HG03457 (cell line): ENCODE data around the gene PALLD.
"Not testable (repeated sequence)": the region's sequence is repeated elsewhere in the genome, so short reads cannot be mapped to it uniquely, and the experiment has no call there.

ENCODE experiments used
- ATAC-seq: cut with Tn5 transposase; IDR thresholded peaks from one replicate; pipeline ENCODE4 v1.9.1; 2021; ENCODE audit warnings: moderate number of reproducible peaks; ENCODE audit not compliant: unreplicated experiment

The PALLD gene

GRCh38 chr4:168719725-168720124 lies 222.9 kb downstream of the PALLD start:
- no peak for ATAC-seq

- ATAC-seq, result no peak
Observed at GRCh38 chr4:168720396-168720900, 223.6 kb downstream of the PALLD start.

- ATAC-seq, result no peak
Observed at GRCh38 chr4:168722391-168722790, 225.5 kb downstream of the PALLD start.

- no peak for ATAC-seq
Observed at GRCh38 chr4:168723020-168723419, 226.2 kb downstream of the PALLD start.

- ATAC-seq, result no peak
Observed at GRCh38 chr4:168723569-168723968, 226.7 kb downstream of the PALLD start.

- ATAC-seq, result no peak
Observed at GRCh38 chr4:168724243-168724642, 227.4 kb downstream of the PALLD start.

GRCh38 chr4:168724686-168725411 lies 228.0 kb downstream of the PALLD start:
- ATAC-seq, result no peak

- no peak for ATAC-seq
Observed at GRCh38 chr4:168725930-168726329, 229.1 kb downstream of the PALLD start.

- ATAC-seq, result not testable (repeated sequence)
Observed at GRCh38 chr4:168727181-168727580, 230.3 kb downstream of the PALLD start.

GRCh38 chr4:168731006-168731636 lies 234.3 kb downstream of the PALLD start:
- ATAC-seq, result no peak

GRCh38 chr4:168731706-168732414 lies 235.0 kb downstream of the PALLD start:
- no peak for ATAC-seq

GRCh38 chr4:168732714-168733113 lies 235.9 kb downstream of the PALLD start:
- no peak for ATAC-seq

- ATAC-seq, result no peak
Observed at GRCh38 chr4:168734703-168735678, 238.1 kb downstream of the PALLD start.

GRCh38 chr4:168735735-168736134 lies 238.9 kb downstream of the PALLD start:
- no peak for ATAC-seq

GRCh38 chr4:168736860-168737805 lies 240.3 kb downstream of the PALLD start:
- no peak for ATAC-seq

- no peak for ATAC-seq
Observed at GRCh38 chr4:168737806-168738172, 240.9 kb downstream of the PALLD start.

- no peak for ATAC-seq
Observed at GRCh38 chr4:168739886-168740285, 243.0 kb downstream of the PALLD start.

- no peak for ATAC-seq
Observed at GRCh38 chr4:168740691-168741090, 243.8 kb downstream of the PALLD start.
